Liver (tissue), 9 donors: ENCODE measurements around the gene MYO1H. TPM values are rescaled to one million over a fixed set of nuclear protein-coding genes. Genes with fewer than 3 reads are reported as not detected.

Experiments
- DNase-seq: peaks from one replicate; pipeline ENCODE4 v3.0.0-alpha.2; 2017; ENCODE audit warnings: low spot score
- H3K27ac ChIP-seq, 2 donors: one replicate each; pipeline ENCODE4 v1.7.0; 2013; ENCODE audit warnings: inconsistent platforms in 2 of 2, low read length in 2 of 2, control low read depth in 1 of 2, low read depth in 1 of 2, mild to moderate bottlenecking in 1 of 2
- H3K27me3 ChIP-seq, 4 donors: one replicate each; pipeline versions ENCODE4 v1.6.1 to v1.7.0; 2013; ENCODE audit warnings: low read length in 3 of 4, inconsistent platforms in 1 of 4, mild to moderate bottlenecking in 1 of 4, moderate library complexity in 1 of 4; ENCODE audit not compliant: control insufficient read depth in 4 of 4, insufficient read depth in 4 of 4
- H3K36me3 ChIP-seq, 4 donors: one replicate each; pipeline versions ENCODE4 v1.6.1 to v1.7.0; 2013; ENCODE audit warnings: low read length in 3 of 4, mild to moderate bottlenecking in 3 of 4, low read depth in 1 of 4, moderate library complexity in 1 of 4; ENCODE audit not compliant: control insufficient read depth in 4 of 4, insufficient read depth in 3 of 4
- H3K4me1 ChIP-seq, 4 donors: one replicate each; pipeline versions ENCODE4 v1.6.1 to v1.7.0; 2013; ENCODE audit warnings: low read length in 3 of 4, mild to moderate bottlenecking in 3 of 4, moderate library complexity in 1 of 4; ENCODE audit not compliant: control insufficient read depth in 4 of 4, insufficient read depth in 4 of 4
- H3K4me3 ChIP-seq, 3 donors: one replicate each; pipeline versions ENCODE4 v1.6.1 to v1.7.0; 2013; ENCODE audit warnings: low read length in 3 of 3, control low read depth in 1 of 3, low read depth in 1 of 3, mild to moderate bottlenecking in 1 of 3
- H3K9ac ChIP-seq, 2 donors: one replicate each; pipeline ENCODE4 v1.7.0; 2013; ENCODE audit warnings: low read length in 2 of 2, mild to moderate bottlenecking in 2 of 2, moderate library complexity in 2 of 2, control low read depth in 1 of 2, low read depth in 1 of 2
- H3K9me3 ChIP-seq, 4 donors: one replicate each; pipeline versions ENCODE4 v1.6.1 to v1.7.0; 2013; ENCODE audit warnings: low read length in 3 of 4; ENCODE audit not compliant: control insufficient read depth in 4 of 4
- CTCF ChIP-seq: fragments of 150-350 bp; IDR thresholded peaks from 2 replicates; pipeline ENCODE4 v1.5.1; 2017; ENCODE audit warnings: improper control_type of control experiment, low read depth, low read length; ENCODE audit not compliant: missing input control
- FOXA2 ChIP-seq: IDR thresholded peaks from 2 replicates; pipeline ENCODE4 v1.6.1; 2016; ENCODE audit warnings: antibody characterized with exemption
- GABPA ChIP-seq, 2 donors: IDR thresholded peaks in 1 of 2; conservative IDR thresholded peaks in 1 of 2; 2 replicates each; pipeline ENCODE4 v1.6.1; 2016; ENCODE audit warnings: antibody characterized with exemption in 2 of 2, mild to moderate bottlenecking in 1 of 2, moderate library complexity in 1 of 2
- HNF4A ChIP-seq, 2 donors: conservative IDR thresholded peaks; 2 replicates each; pipeline ENCODE4 v1.6.1; 2016; ENCODE audit warnings: antibody characterized with exemption in 2 of 2, mild to moderate bottlenecking in 2 of 2
- JUND ChIP-seq, 2 donors: IDR thresholded peaks; 2 replicates each; pipeline ENCODE4 v1.6.1; 2016; ENCODE audit warnings: antibody characterized with exemption in 2 of 2
- MAX ChIP-seq: IDR thresholded peaks from 2 replicates; pipeline ENCODE4 v1.6.1; 2016; ENCODE audit warnings: antibody characterized with exemption
- NR2F2 ChIP-seq: IDR thresholded peaks from 2 replicates; pipeline ENCODE4 v1.6.1; 2016; ENCODE audit warnings: antibody characterized with exemption
- RAD21 ChIP-seq, 2 donors: IDR thresholded peaks; 2 replicates each; pipeline ENCODE4 v1.6.1; 2016; ENCODE audit warnings: antibody characterized with exemption in 2 of 2, mild to moderate bottlenecking in 2 of 2
- RXRA ChIP-seq, 2 donors: IDR thresholded peaks; 2 replicates each; pipeline ENCODE4 v1.6.1; 2017 to 2018; ENCODE audit warnings: antibody characterized with exemption in 2 of 2, mild to moderate bottlenecking in 1 of 2
- SP1 ChIP-seq: IDR thresholded peaks from 2 replicates; pipeline ENCODE4 v1.6.1; 2018; ENCODE audit warnings: antibody characterized with exemption, mild to moderate bottlenecking
- YY1 ChIP-seq: IDR thresholded peaks from 2 replicates; pipeline ENCODE4 v1.6.1; 2016; ENCODE audit warnings: antibody characterized with exemption, mild to moderate bottlenecking
- ZBTB33 ChIP-seq: IDR thresholded peaks from 2 replicates; pipeline ENCODE4 v1.6.1; 2016; ENCODE audit warnings: antibody characterized with exemption
- WGBS: extraction: QIAGEN DNeasy Blood & Tissue Kit; methylation state at CpG from one replicate; pipeline ENCODE4 v1.1.7; 2013; 5-methylcytosine and 5-hydroxymethylcytosine counted together
- polyA plus RNA-seq, 2 donors: library from polyadenylated mRNA; stranded (reverse) in 1 of 2; unstranded in 1 of 2; fragments of 200-250 nt in 1 of 2; fragments of >200 nt in 1 of 2; fragmentation: Nextera tagmentation in 1 of 2; extraction: Ambion mirVana in 1 of 2; gene quantifications; one replicate each; pipeline versions ENCODE4 v1.2.1 to v1.2.3, GENCODE V29; 2013 to 2015
- total RNA-seq, 2 donors: library from RNA; depleted of rRNA; stranded (reverse); fragments of >200 nt; gene quantifications; one replicate each; pipeline ENCODE4 v1.2.3, GENCODE V29; 2014
- TF ChIP-seq, protein P1 (sequence below): IDR thresholded peaks from 2 replicates; pipeline ENCODE4 v1.6.1; 2016; ENCODE audit warnings: antibody characterized with exemption, mild to moderate bottlenecking
- TF ChIP-seq, protein P2 (sequence below): IDR thresholded peaks from 2 replicates; pipeline ENCODE4 v1.6.1; 2016; ENCODE audit warnings: antibody characterized with exemption
- donor health status: healthy.
- donor health status: healthy.
- donor health status: healthy.
- donor health status: healthy.
- donor health status: healthy.

Gene MYO1H
- total and polyA plus RNA-seq, 4 donors: not detected

DNA sequence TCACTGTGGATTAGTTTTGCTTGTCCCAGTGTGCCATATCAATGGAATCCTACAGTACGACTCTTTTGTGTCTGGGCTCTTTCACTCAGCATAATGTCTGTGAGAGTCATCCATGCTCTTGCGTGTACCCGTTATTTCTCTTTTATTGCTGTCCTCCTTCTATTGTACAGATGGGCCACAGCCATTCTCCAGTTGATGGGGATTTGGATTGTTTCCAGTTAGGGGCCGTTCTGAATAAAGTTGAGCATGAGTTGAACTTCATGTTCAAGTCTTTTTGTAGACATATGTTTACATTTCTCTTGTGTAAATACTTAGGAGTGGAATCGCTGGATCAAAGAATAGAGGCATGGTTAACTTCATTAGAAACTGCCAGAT lies 38.3 kb downstream of the MYO1H start:
- H3K27me3 ChIP-seq: no peaks in the 10 kb centered on the region
- H3K27ac ChIP-seq: no peak overlapping the region
- no peak for DNase-seq
- no peak overlapping the region for H3K9ac ChIP-seq
- H3K9me3 ChIP-seq: no peaks in the 10 kb centered on the region
- no peak overlapping the region for H3K4me3 ChIP-seq
- TF ChIP-seq FOXA2 (no peak), CTCF (no peak), JUND (IDR thresholded peaks at IDR 0.05) (no peak), MAX (no peak), GABPA (IDR thresholded peaks at IDR 0.05 in 1 of 2, conservative IDR thresholded peaks at IDR 0.05 in 1 of 2) (no peak), SP1 (no peak), RAD21 (IDR thresholded peaks at IDR 0.05) (no peak), YY1 (no peak), NR2F2 (no peak), HNF4A (conservative IDR thresholded peaks at IDR 0.05) (no peak), ZBTB33 (no peak), RXRA (IDR thresholded peaks at IDR 0.05) (no peak)
- TF ChIP-seq, protein P1, sequence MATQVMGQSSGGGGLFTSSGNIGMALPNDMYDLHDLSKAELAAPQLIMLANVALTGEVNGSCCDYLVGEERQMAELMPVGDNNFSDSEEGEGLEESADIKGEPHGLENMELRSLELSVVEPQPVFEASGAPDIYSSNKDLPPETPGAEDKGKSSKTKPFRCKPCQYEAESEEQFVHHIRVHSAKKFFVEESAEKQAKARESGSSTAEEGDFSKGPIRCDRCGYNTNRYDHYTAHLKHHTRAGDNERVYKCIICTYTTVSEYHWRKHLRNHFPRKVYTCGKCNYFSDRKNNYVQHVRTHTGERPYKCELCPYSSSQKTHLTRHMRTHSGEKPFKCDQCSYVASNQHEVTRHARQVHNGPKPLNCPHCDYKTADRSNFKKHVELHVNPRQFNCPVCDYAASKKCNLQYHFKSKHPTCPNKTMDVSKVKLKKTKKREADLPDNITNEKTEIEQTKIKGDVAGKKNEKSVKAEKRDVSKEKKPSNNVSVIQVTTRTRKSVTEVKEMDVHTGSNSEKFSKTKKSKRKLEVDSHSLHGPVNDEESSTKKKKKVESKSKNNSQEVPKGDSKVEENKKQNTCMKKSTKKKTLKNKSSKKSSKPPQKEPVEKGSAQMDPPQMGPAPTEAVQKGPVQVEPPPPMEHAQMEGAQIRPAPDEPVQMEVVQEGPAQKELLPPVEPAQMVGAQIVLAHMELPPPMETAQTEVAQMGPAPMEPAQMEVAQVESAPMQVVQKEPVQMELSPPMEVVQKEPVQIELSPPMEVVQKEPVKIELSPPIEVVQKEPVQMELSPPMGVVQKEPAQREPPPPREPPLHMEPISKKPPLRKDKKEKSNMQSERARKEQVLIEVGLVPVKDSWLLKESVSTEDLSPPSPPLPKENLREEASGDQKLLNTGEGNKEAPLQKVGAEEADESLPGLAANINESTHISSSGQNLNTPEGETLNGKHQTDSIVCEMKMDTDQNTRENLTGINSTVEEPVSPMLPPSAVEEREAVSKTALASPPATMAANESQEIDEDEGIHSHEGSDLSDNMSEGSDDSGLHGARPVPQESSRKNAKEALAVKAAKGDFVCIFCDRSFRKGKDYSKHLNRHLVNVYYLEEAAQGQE: no peak
- TF ChIP-seq, protein P2, sequence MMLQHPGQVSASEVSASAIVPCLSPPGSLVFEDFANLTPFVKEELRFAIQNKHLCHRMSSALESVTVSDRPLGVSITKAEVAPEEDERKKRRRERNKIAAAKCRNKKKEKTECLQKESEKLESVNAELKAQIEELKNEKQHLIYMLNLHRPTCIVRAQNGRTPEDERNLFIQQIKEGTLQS: no peak
- 40% methylated on average over 5 of the region's 5 CpGs for WGBS
- H3K4me1 ChIP-seq: no peaks in the 10 kb centered on the region
- H3K36me3 ChIP-seq: no peaks in the 10 kb centered on the region

- Histone ChIP-seq H3K4me1 (no peaks in the 10 kb centered on the region), H3K4me3 (no peak overlapping the region), H3K9ac (no peak overlapping the region), H3K9me3 (no peaks in the 10 kb centered on the region), H3K27ac (no peak overlapping the region), H3K27me3 (no peaks in the 10 kb centered on the region), H3K36me3 (no peaks in the 10 kb centered on the region)
- TF ChIP-seq RAD21 (IDR thresholded peaks at IDR 0.05) (peak; percentile 47 to 70), CTCF (peak; percentile 41)
- TF ChIP-seq, protein P1: no peak
- 63% methylated on average over 9 of the region's 9 CpGs for WGBS
- DNase-seq: no peak
Measured at GRCh38 chr12:109387425-109388166, 39.9 kb downstream of the MYO1H start.
